HepG2 (cell line): ENCODE data around the gene KIAA0930. TPM values are rescaled to one million over a fixed set of nuclear protein-coding genes. Genes with fewer than 3 reads are reported as not detected.

Experiments used
- ATAC-seq: fragments of 200-7000 bp; cut with Tn5 transposase; 3 replicates; pipeline ENCODE4 v1.9.1; 2020; ENCODE audit warnings: mild to moderate bottlenecking, moderate library complexity
- BruUV-seq: library from RNA; stranded (reverse); fragments of 400-500 nt; replicated peaks from 2 replicates; lab custom pipeline; 2021; lab: Mats Ljungman, UMichigan
- CTCF ChIA-PET: fragments of 300-600 bp; formaldehyde crosslinking; extraction: SDS; loops from one replicate; lab custom pipeline; 2021; ENCODE audit warnings: low total read pairs, inconsistent platforms, low intra/inter-chr PET ratio; lab: Yijun Ruan, JAX
- POLR2A ChIA-PET: fragments of 350-600 bp; sonication (Branson Sonifier 250); formaldehyde crosslinking; loops from one replicate; lab custom pipeline; 2020; ENCODE audit warnings: antibody characterized with exemption, inconsistent platforms; lab: Yijun Ruan, JAX
- DNase-seq: peaks from one replicate; pipeline ENCODE4 v3.0.0-alpha.2; 2015; ENCODE audit warnings: low spot score
- FAIRE-seq: peaks from 3 replicates; lab custom pipeline; 2011; peaks lifted over from hg19 to GRCh38; lab: Jason Lieb, UNC
- H2AFZ ChIP-seq: one replicate; pipeline ENCODE4 v1.6.1; 2011; ENCODE audit warnings: low read length, inconsistent platforms
- H3K27ac ChIP-seq: fragments of 300-600 bp; 3 replicates; pipeline ENCODE4 v1.8.0; 2011; ENCODE audit warnings: mixed run types, mild to moderate bottlenecking, mixed read lengths, low read length, inconsistent platforms; ENCODE audit not compliant: insufficient read depth; ENCODE audit errors: extremely low read length
- H3K27me3 ChIP-seq, 2 experiments: fragments of 200-600 bp in 1 of 2; 2 replicates in 1 of 2; 3 replicates in 1 of 2; pipeline versions ENCODE4 v1.6.0 to v1.8.0; 2011; ENCODE audit warnings: low read length in 2 of 2, mild to moderate bottlenecking in 2 of 2, moderate library complexity in 2 of 2, inconsistent platforms in 1 of 2; ENCODE audit not compliant: insufficient read depth in 2 of 2, control insufficient read depth in 1 of 2
- H3K36me3 ChIP-seq, 2 experiments: fragments of 200-600 bp in 1 of 2; replicated peaks in 1 of 2; 2 replicates in 1 of 2; 3 replicates in 1 of 2; pipeline versions ENCODE4 v1.5.1 to v1.8.0; 2011; ENCODE audit warnings: low read length in 2 of 2, inconsistent platforms in 1 of 2; ENCODE audit not compliant: insufficient read depth in 2 of 2, control insufficient read depth in 1 of 2
- H3K4me1 ChIP-seq: 2 replicates; pipeline ENCODE4 v1.5.1; 2012; ENCODE audit warnings: low read length, inconsistent platforms; ENCODE audit not compliant: insufficient read depth
- H3K4me2 ChIP-seq: 2 replicates; pipeline ENCODE4 v1.6.0; 2011; ENCODE audit warnings: low read depth, low read length, inconsistent platforms
- H3K4me3 ChIP-seq, 3 experiments: fragments of 200-600 bp in 1 of 3; sonication (generic), shearing (Covaris generic) in 1 of 3; replicated peaks in 1 of 3; 2 replicates each; pipeline ENCODE4 v1.5.1; 2011 to 2016; ENCODE audit warnings: low read length in 3 of 3, inconsistent platforms in 2 of 3, low read depth in 2 of 3, mild to moderate bottlenecking in 2 of 3, control low read depth in 1 of 3, mixed read lengths in 1 of 3; ENCODE audit not compliant: insufficient read depth in 1 of 3
- H3K79me2 ChIP-seq: one replicate; pipeline ENCODE4 v1.6.1; 2011; ENCODE audit warnings: low read length, inconsistent platforms; ENCODE audit not compliant: insufficient read depth
- H3K9ac ChIP-seq: 2 replicates; pipeline ENCODE4 v1.6.0; 2011; ENCODE audit warnings: mild to moderate bottlenecking, low read depth, low read length, inconsistent platforms; ENCODE audit not compliant: insufficient read depth
- H3K9me3 ChIP-seq: 2 replicates; pipeline ENCODE4 v1.5.1; 2012; ENCODE audit warnings: mild to moderate bottlenecking, low read length
- H4K20me1 ChIP-seq: 2 replicates; pipeline ENCODE4 v1.6.0; 2011; ENCODE audit warnings: inconsistent platforms, mild to moderate bottlenecking, low read length, moderate library complexity; ENCODE audit not compliant: insufficient read depth
- AHR ChIP-seq: IDR thresholded peaks from 2 replicates; pipeline ENCODE4 v1.6.1; 2018; ENCODE audit warnings: missing genetic modification reagents, missing compliant biosample characterization
- ARID2 ChIP-seq: sonication (generic); formaldehyde crosslinking; IDR thresholded peaks from 2 replicates; pipeline ENCODE4 v1.8.1; 2022; ENCODE audit warnings: mild to moderate bottlenecking, missing genetic modification reagents, borderline replicate concordance
- BCL6 ChIP-seq: IDR thresholded peaks from 2 replicates; pipeline ENCODE4 v1.6.1; 2016; ENCODE audit warnings: missing genetic modification reagents, missing compliant biosample characterization
- PAX8 ChIP-seq: sonication (generic); formaldehyde crosslinking; IDR thresholded peaks from 2 replicates; pipeline ENCODE4 v1.8.0; 2022; ENCODE audit warnings: mild to moderate bottlenecking, missing genetic modification reagents, borderline replicate concordance
- PRPF4 ChIP-seq: fragments of 200-400 bp; formaldehyde crosslinking; IDR thresholded peaks from 2 replicates; pipeline ENCODE4 v1.6.1; 2016; ENCODE audit warnings: low read length, low read depth; ENCODE audit not compliant: poor library complexity, severe bottlenecking
- RNF2 ChIP-seq: fragments of 450-650 bp; conservative IDR thresholded peaks from 2 replicates; pipeline ENCODE4 v1.6.1; 2016; ENCODE audit warnings: low read depth
- RXRA ChIP-seq: sonication (generic); formaldehyde crosslinking; IDR thresholded peaks from 2 replicates; pipeline ENCODE4 v1.5.1; 2020; ENCODE audit warnings: missing genetic modification reagents
- TIGD3 ChIP-seq: sonication (generic); formaldehyde crosslinking; IDR thresholded peaks from 2 replicates; pipeline ENCODE4 v1.5.1; 2020; ENCODE audit warnings: mild to moderate bottlenecking, missing genetic modification reagents, borderline replicate concordance
- ZNF326 ChIP-seq: sonication (generic); formaldehyde crosslinking; IDR thresholded peaks from 2 replicates; pipeline ENCODE4 v1.4.0; 2020; ENCODE audit warnings: missing genetic modification reagents, borderline replicate concordance
- ZNF350 ChIP-seq: sonication (generic); formaldehyde crosslinking; IDR thresholded peaks from 2 replicates; pipeline ENCODE4 v1.4.0; 2020; ENCODE audit warnings: mild to moderate bottlenecking, low read depth, missing genetic modification reagents, borderline replicate concordance
- ZNF552 ChIP-seq: sonication (generic); formaldehyde crosslinking; IDR thresholded peaks from 2 replicates; pipeline ENCODE4 v1.9.0; 2022; ENCODE audit warnings: missing genetic modification reagents, mild to moderate bottlenecking, borderline replicate concordance
- ZNF556 ChIP-seq: sonication (generic); formaldehyde crosslinking; IDR thresholded peaks from 2 replicates; pipeline ENCODE4 v1.4.0; 2020; ENCODE audit warnings: mild to moderate bottlenecking, missing genetic modification reagents, borderline replicate concordance
- ZNF615 ChIP-seq: sonication (generic); formaldehyde crosslinking; IDR thresholded peaks from 2 replicates; pipeline ENCODE4 v1.5.0; 2020; ENCODE audit warnings: mild to moderate bottlenecking, missing genetic modification reagents, borderline replicate concordance
- WGBS: methylation state at CpG from one replicate; pipeline ENCODE4 v1.1.6; 2017; ENCODE audit warnings: low lambda C conversion rate; 5-methylcytosine and 5-hydroxymethylcytosine counted together
- in situ Hi-C: cut with HindIII; loops from 2 replicates; pipeline ENCODE4 v1.10.0; 2017; ENCODE audit warnings: low pct_unique_long_range_greater_than_20kb; ENCODE audit not compliant: extremely low pct_ligation_motif_present
- intact Hi-C: fragments of 100-400 bp; cut with micrococcal nuclease; formaldehyde crosslinking; loops from one replicate; pipeline ENCODE4 v1.10.0; 2022; ENCODE audit not compliant: unreplicated experiment
- polyA plus RNA-seq, 8 experiments: library from polyadenylated mRNA; depleted of rRNA in 3 of 8; stranded (reverse) in 7 of 8; unstranded in 1 of 8; fragments of >200 nt; fragmentation: Illumina TruSeq in 4 of 8; extraction: Trizol in 4 of 8; gene quantifications; 2 replicates each; pipeline versions ENCODE4 v1.2.1 to v1.2.3, GENCODE V29; 2011 to 2016; ENCODE audit warnings: low read depth in 4 of 8, missing spikeins in 1 of 8, mixed read lengths in 1 of 8; ENCODE audit not compliant: insufficient read depth in 1 of 8
- total RNA-seq, 5 experiments: library from RNA; depleted of rRNA; stranded (reverse); fragments of >200 nt; fragmentation: Illumina TruSeq; extraction: Trizol; gene quantifications; 2 replicates each; pipeline ENCODE4 v1.2.3, GENCODE V29; 2016; ENCODE audit warnings: low read depth in 1 of 5
- TF ChIP-seq, protein P1 (sequence below): sonication (generic); formaldehyde crosslinking; conservative IDR thresholded peaks from 2 replicates; pipeline ENCODE4 v1.8.0; 2022; ENCODE audit warnings: low read depth, missing genetic modification reagents
- TF ChIP-seq, protein P2 (sequence below): sonication (generic); formaldehyde crosslinking; IDR thresholded peaks from 2 replicates; pipeline ENCODE4 v1.8.1; 2023; ENCODE audit warnings: mild to moderate bottlenecking, missing genetic modification reagents

Gene KIAA0930
- total and polyA plus RNA-seq, 2 of the 13 experiments (the other 11 are each of a cell fraction or from before 2014, with no cell fraction given), result 27.0 to 38.2 TPM

DNA sequence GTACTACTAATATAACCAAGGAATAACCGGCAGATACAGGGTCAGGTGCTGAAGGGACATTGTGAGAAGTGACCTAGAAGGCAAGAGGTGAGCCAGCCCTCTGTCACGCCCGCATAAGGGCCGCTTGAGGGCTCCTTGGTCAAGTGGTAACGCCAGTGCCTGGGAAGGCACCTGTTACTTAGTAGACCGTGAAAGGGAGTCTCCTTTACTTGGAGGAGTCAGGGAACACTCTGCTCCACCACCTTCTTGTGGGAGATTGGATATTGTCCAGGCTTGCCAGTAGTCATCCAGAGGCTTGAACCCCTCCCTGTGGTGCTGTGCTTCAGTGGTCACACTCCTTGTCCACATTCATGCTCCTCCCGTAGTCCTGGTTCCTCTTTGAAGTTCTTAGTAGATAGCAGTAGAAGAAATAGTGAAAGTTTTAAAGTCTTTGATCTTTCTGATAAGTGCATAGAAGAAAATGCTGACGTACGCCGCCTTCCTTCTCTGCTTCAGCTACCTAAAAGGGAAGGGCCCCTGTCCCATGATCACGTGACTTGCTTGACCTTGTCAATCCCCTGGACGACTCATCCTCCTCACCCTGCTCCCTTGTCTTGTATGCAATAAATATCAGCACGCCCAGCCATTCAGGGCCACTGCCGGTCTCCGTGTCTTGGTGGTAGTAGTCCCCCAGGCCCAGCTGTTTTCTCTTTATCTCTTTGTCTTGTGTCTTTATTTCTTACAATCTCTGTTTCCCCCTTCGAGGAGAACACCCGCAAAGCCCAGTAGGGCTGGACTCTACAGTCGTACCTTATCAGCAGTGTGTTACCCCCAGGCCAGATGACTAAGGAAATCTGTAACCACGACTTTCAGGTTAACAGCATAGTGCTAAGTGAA is 70.9 kb downstream of the KIAA0930 start:
- H3K4me3 ChIP-seq, result no peak overlapping the region
- H3K4me2 ChIP-seq, result no peak overlapping the region
- no peak for DNase-seq
- no peaks in the 10 kb centered on the region for H3K9me3 ChIP-seq
- H4K20me1 ChIP-seq, result peaks cover 4% of the 10 kb centered on the region; the same call in 1 of the 2 replicates
- no peak for ATAC-seq
- WGBS, result 89% methylated on average over 19 of the region's 19 CpGs
- H3K9ac ChIP-seq, result no peak overlapping the region
- peaks cover 57% of the 10 kb centered on the region for H3K79me2 ChIP-seq
- intact Hi-C loops, result no loop called here
- H3K4me1 ChIP-seq, result peaks cover 31% of the 10 kb centered on the region
- no TSS peak for BruUV-seq
- FAIRE-seq, result no peak
- peaks cover 13 to 70% of the 10 kb centered on the region in 2 experiments for H3K36me3 ChIP-seq
- peaks cover 0 to 1% of the 10 kb centered on the region in 2 experiments; a peak in 2 of 5 replicates for H3K27me3 ChIP-seq
- ChIA-PET CTCF (no interaction called here), POLR2A (interaction anchor here (1.1 kb wide), 1 partner anchor 10 kb away, joined by 4 read pairs; no protein-coding TSS in a partner anchor)
- in situ Hi-C loops, result loop anchor here (10.0 kb wide), 1 partner anchor 75 kb away; the partner anchor contains the start of gene KIAA0930
- no peak overlapping the region for H2AFZ ChIP-seq
- no peak overlapping the region for H3K27ac ChIP-seq
- TF ChIP-seq ARID2 (CRISPR knock-in tag) (no peak), PAX8 (CRISPR knock-in tag) (no peak), ZNF350 (CRISPR knock-in tag) (no peak), PRPF4 (no peak), ZNF552 (no peak), RNF2 (no peak), BCL6 (no peak), RXRA (CRISPR knock-in tag) (no peak), TIGD3 (CRISPR knock-in tag) (no peak), ZNF615 (no peak), AHR (CRISPR knock-in tag) (no peak), ZNF556 (CRISPR knock-in tag) (no peak), ZNF326 (CRISPR knock-in tag) (no peak)
- TF ChIP-seq, protein P1, sequence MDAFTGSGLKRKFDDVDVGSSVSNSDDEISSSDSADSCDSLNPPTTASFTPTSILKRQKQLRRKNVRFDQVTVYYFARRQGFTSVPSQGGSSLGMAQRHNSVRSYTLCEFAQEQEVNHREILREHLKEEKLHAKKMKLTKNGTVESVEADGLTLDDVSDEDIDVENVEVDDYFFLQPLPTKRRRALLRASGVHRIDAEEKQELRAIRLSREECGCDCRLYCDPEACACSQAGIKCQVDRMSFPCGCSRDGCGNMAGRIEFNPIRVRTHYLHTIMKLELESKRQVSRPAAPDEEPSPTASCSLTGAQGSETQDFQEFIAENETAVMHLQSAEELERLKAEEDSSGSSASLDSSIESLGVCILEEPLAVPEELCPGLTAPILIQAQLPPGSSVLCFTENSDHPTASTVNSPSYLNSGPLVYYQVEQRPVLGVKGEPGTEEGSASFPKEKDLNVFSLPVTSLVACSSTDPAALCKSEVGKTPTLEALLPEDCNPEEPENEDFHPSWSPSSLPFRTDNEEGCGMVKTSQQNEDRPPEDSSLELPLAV, result no peak
- TF ChIP-seq, protein P2, sequence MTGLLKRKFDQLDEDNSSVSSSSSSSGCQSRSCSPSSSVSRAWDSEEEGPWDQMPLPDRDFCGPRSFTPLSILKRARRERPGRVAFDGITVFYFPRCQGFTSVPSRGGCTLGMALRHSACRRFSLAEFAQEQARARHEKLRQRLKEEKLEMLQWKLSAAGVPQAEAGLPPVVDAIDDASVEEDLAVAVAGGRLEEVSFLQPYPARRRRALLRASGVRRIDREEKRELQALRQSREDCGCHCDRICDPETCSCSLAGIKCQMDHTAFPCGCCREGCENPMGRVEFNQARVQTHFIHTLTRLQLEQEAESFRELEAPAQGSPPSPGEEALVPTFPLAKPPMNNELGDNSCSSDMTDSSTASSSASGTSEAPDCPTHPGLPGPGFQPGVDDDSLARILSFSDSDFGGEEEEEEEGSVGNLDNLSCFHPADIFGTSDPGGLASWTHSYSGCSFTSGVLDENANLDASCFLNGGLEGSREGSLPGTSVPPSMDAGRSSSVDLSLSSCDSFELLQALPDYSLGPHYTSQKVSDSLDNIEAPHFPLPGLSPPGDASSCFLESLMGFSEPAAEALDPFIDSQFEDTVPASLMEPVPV (CRISPR knock-in tag), result no peak
